ENCODE measurements around the gene EPHA1. TPM values are rescaled to one million over a fixed set of nuclear protein-coding genes. Genes with fewer than 3 reads are reported as not detected.

Gene EPHA1
- total and polyA plus RNA-seq, 2 donors = 1.4 to 3.2 TPM

Small RNA genes lying within 50 kb of the gene (small RNA-seq; reads per million reads assigned to genes)
- 0.21 reads per million for gene MIR6892

Other genes with a start within 250 kb of the EPHA1 start
- not detected for gene TAS2R39, start 225.4 kb downstream of the EPHA1 start, total RNA-seq
- not detected for gene TAS2R39, start 225.4 kb downstream of the EPHA1 start, polyA plus RNA-seq
- gene TAS2R40, start 186.8 kb downstream of the EPHA1 start, total RNA-seq = not detected
- not detected for gene TAS2R40, start 186.8 kb downstream of the EPHA1 start, polyA plus RNA-seq
- gene GSTK1, start 145.4 kb downstream of the EPHA1 start, total RNA-seq = 84.8 TPM
- 139 TPM for gene GSTK1, start 145.4 kb downstream of the EPHA1 start, polyA plus RNA-seq
- gene TMEM139, start 123.9 kb downstream of the EPHA1 start, total RNA-seq = 2.1 TPM
- 1.2 TPM for gene TMEM139, start 123.9 kb downstream of the EPHA1 start, polyA plus RNA-seq
- gene CASP2, start 120.5 kb downstream of the EPHA1 start, total RNA-seq = 22.0 TPM
- gene CASP2, start 120.5 kb downstream of the EPHA1 start, polyA plus RNA-seq = 7.5 TPM
- 0.16 TPM for gene CLCN1, start 92.7 kb downstream of the EPHA1 start, total RNA-seq
- 0.05 TPM for gene CLCN1, start 92.7 kb downstream of the EPHA1 start, polyA plus RNA-seq
- gene FAM131B, start 46.1 kb downstream of the EPHA1 start, total RNA-seq = 4.1 TPM
- gene FAM131B, start 46.1 kb downstream of the EPHA1 start, polyA plus RNA-seq = 3.2 TPM
- 37.9 TPM for gene ZYX, start 27.5 kb downstream of the EPHA1 start, total RNA-seq
- gene ZYX, start 27.5 kb downstream of the EPHA1 start, polyA plus RNA-seq = 386 TPM
- gene TAS2R60, start 34.6 kb upstream of the EPHA1 start, total RNA-seq = 0.42 TPM
- gene TAS2R60, start 34.6 kb upstream of the EPHA1 start, polyA plus RNA-seq = not detected
- not detected for gene TAS2R41, start 69.0 kb upstream of the EPHA1 start, total RNA-seq
- gene TAS2R41, start 69.0 kb upstream of the EPHA1 start, polyA plus RNA-seq = not detected
- gene CTAGE15, start 162.9 kb upstream of the EPHA1 start, total RNA-seq = 3.5 TPM
- gene CTAGE15, start 162.9 kb upstream of the EPHA1 start, polyA plus RNA-seq = 0.08 TPM
- gene TCAF2, start 212.1 kb upstream of the EPHA1 start, total RNA-seq = 3.1 TPM
- 3.1 TPM for gene TCAF2, start 212.1 kb upstream of the EPHA1 start, polyA plus RNA-seq